ENCODE measurements around the gene MRPL32. TPM values are rescaled to one million over a fixed set of nuclear protein-coding genes. Genes with fewer than 3 reads are reported as not detected.

The MRPL32 gene
- total and polyA plus RNA-seq, 7 donors: 42.6 to 85.7 (median 62.9) TPM

DNA sequence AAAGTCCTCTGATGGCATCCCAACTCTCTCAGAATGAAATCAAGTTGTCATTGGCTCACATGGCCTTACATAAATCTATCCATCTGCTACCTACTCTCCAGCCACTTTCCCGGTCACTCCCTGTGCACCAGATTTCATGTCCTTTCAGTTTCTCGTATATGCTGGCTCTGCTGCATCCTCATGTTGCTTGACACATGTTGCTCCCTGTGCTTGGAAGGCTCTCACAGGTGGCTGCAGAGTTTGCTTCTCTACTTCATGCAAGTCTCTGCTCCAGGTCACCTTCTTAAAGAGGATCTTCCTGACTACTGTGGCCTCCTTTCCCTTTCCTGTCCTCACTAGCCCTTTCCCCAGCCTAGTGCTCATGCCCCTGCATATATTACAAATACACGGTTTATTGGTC lies 48.3 kb downstream of the MRPL32 start:
- Histone ChIP-seq H3K36me3 (no peaks in the 10 kb centered on the region), H3K27ac (no peak overlapping the region), H3K27me3 (no peaks in the 10 kb centered on the region), H3K4me3 (no peak overlapping the region), H3K4me1 (no peaks in the 10 kb centered on the region), H3K9me3 (peaks cover 0 to 4% (median 0%) of the 10 kb centered on the region in 4 donors)
- TF ChIP-seq POLR2AphosphoS5 (IDR thresholded peaks at IDR 0.05) (no peak), CTCF (IDR thresholded peaks at IDR 0.05) (no peak), EP300 (IDR thresholded peaks at IDR 0.05) (no peak), POLR2A (IDR thresholded peaks at IDR 0.05) (no peak)
- 73 to 81% methylated on average over 3 of the region's 3 CpGs for WGBS, 2 donors
- DNase-seq: no peak
- intact Hi-C loops (cut with DNase I): no loop called here

DNA sequence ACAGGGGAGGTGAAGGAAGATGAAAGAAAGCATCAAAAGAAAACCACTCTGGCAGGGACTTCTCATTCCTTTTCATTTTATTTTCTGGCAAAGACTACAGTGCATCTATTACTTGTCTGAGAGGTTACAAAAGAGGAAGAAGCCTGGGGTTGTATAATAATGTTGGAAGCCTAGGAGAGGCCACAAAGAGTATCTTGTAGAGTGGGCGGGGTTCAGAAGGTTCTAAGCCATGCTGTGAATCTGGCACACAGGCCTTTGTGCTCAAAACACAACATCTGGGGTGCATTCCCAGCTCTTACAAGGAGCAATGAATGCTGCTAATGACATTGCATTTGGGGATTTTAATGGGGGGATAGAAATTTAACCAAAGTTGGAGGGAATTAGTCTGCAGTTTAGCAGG lies 49.4 kb downstream of the MRPL32 start:
- Histone ChIP-seq H3K36me3 (no peaks in the 10 kb centered on the region), H3K4me3 (no peak overlapping the region), H3K27ac (no peak overlapping the region), H3K4me1 (no peaks in the 10 kb centered on the region), H3K9me3 (peaks cover 0 to 4% (median 0%) of the 10 kb centered on the region in 4 donors), H3K27me3 (no peaks in the 10 kb centered on the region)
- TF ChIP-seq POLR2AphosphoS5 (IDR thresholded peaks at IDR 0.05) (no peak), CTCF (IDR thresholded peaks at IDR 0.05) (no peak), POLR2A (IDR thresholded peaks at IDR 0.05) (no peak), EP300 (IDR thresholded peaks at IDR 0.05) (no peak)
- intact Hi-C loops (cut with DNase I): no loop called here
- WGBS, 2 donors: 86 to 92% methylated on average over 1 of the region's 1 CpG
- no peak for DNase-seq

DNA sequence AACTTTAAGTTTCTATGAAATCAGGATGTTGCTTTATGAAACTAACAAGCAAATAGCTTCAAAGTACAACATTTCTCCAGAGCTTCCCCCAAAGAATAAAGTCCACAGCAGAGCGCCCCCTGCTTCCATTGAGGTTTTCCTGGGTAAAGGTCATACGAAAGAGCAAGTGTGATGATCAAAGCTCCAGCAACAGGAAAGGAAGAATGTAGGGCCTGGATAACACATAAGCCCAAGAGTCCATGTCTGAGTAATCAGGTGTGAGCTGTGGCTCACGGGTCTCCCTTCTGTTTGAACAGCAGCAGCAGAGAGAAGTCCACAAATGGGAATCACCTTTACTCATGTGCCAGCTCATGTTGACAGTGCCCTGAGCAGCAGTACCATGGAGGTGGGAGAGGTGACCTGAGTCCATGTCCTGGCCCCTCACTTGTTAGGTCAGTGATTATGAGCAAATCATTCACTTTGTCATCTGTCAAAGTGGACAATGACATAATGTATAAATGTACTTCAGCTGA lies 50.5 kb downstream of the MRPL32 start:
- no peak overlapping the region for H3K27ac ChIP-seq
- WGBS, 2 donors: 57 to 71% methylated on average over 3 of the region's 3 CpGs
- TF ChIP-seq CTCF (IDR thresholded peaks at IDR 0.05) (no peak), POLR2A (IDR thresholded peaks at IDR 0.05) (no peak), EP300 (IDR thresholded peaks at IDR 0.05) (no peak), POLR2AphosphoS5 (IDR thresholded peaks at IDR 0.05) (no peak)
- H3K36me3 ChIP-seq: no peaks in the 10 kb centered on the region
- H3K4me1 ChIP-seq: no peaks in the 10 kb centered on the region
- no peak for DNase-seq
- no peak overlapping the region for H3K4me3 ChIP-seq
- H3K9me3 ChIP-seq: peaks cover 0 to 4% (median 0%) of the 10 kb centered on the region in 4 donors
- intact Hi-C loops (cut with DNase I): no loop called here
- no peaks in the 10 kb centered on the region for H3K27me3 ChIP-seq

- H3K9me3 ChIP-seq: peaks cover 0 to 4% (median 0%) of the 10 kb centered on the region in 4 donors
- no peak for DNase-seq
- WGBS, 2 donors: 82 to 85% methylated on average over 1 of the region's 1 CpG
Measured at GRCh38 chr7:42984137-42984536, 52.0 kb downstream of the MRPL32 start.

More at GRCh38 chr7:42984137-42984536, 52.0 kb downstream of the MRPL32 start:
- Histone ChIP-seq H3K36me3 (no peaks in the 10 kb centered on the region), H3K4me3 (no peak overlapping the region), H3K27ac (no peak overlapping the region), H3K27me3 (no peaks in the 10 kb centered on the region), H3K4me1 (no peaks in the 10 kb centered on the region)
- intact Hi-C loops (cut with DNase I): no loop called here
- TF ChIP-seq CTCF (IDR thresholded peaks at IDR 0.05) (no peak), POLR2A (IDR thresholded peaks at IDR 0.05) (no peak), EP300 (IDR thresholded peaks at IDR 0.05) (no peak)

Measured in sigmoid colon (tissue), 7 donors.